HepG2 (cell line): ENCODE data around the gene SLC4A2. TPM values are rescaled to one million over a fixed set of nuclear protein-coding genes. Genes with fewer than 3 reads are reported as not detected.

Experiments used
- ATAD3A ChIP-seq: sonication (generic); formaldehyde crosslinking; IDR thresholded peaks from 2 replicates; pipeline ENCODE4 v1.4.0; 2020; ENCODE audit warnings: missing genetic modification reagents
- BATF2 ChIP-seq: sonication (generic); formaldehyde crosslinking; IDR thresholded peaks from 2 replicates; pipeline ENCODE4 v1.8.0; 2022; ENCODE audit warnings: mild to moderate bottlenecking, missing genetic modification reagents, moderate library complexity
- BRD4 ChIP-seq: sonication (generic); formaldehyde crosslinking; IDR thresholded peaks from 2 replicates; pipeline ENCODE4 v1.4.0; 2020; ENCODE audit warnings: missing genetic modification reagents
- CENPT ChIP-seq: sonication (generic); formaldehyde crosslinking; IDR thresholded peaks from 2 replicates; pipeline ENCODE4 v1.8.0; 2022; ENCODE audit warnings: low read depth, mild to moderate bottlenecking, moderate library complexity, missing genetic modification reagents
- GTF2F1 ChIP-seq: fragments of 150-350 bp; IDR thresholded peaks from 2 replicates; pipeline ENCODE4 v1.6.1; 2014; ENCODE audit warnings: low read length
- HCFC1 ChIP-seq: fragments of 150-350 bp; IDR thresholded peaks from 2 replicates; pipeline ENCODE4 v1.6.1; 2014; ENCODE audit warnings: low read depth, low read length
- HNRNPLL ChIP-seq: fragments of 200-400 bp; formaldehyde crosslinking; IDR thresholded peaks from 2 replicates; pipeline ENCODE4 v1.6.1; 2017; ENCODE audit warnings: mild to moderate bottlenecking, low read depth, low read length; ENCODE audit not compliant: poor library complexity, severe bottlenecking
- JARID2 ChIP-seq: sonication (generic); formaldehyde crosslinking; IDR thresholded peaks from 2 replicates; pipeline ENCODE4 v1.8.1; 2023; ENCODE audit warnings: missing genetic modification reagents, inconsistent platforms; ENCODE audit not compliant: insufficient replicate concordance
- KDM6A ChIP-seq: IDR thresholded peaks from 2 replicates; pipeline ENCODE4 v1.6.1; 2016; ENCODE audit warnings: low read depth
- MED8 ChIP-seq: sonication (generic); formaldehyde crosslinking; IDR thresholded peaks from 2 replicates; pipeline ENCODE4 v1.8.1; 2023; ENCODE audit warnings: mild to moderate bottlenecking, missing genetic modification reagents; ENCODE audit not compliant: insufficient replicate concordance
- MIER2 ChIP-seq: IDR thresholded peaks from 2 replicates; pipeline ENCODE4 v1.6.1; 2016; ENCODE audit warnings: missing biosample characterization, missing genetic modification reagents
- MYC ChIP-seq: sonication (generic); formaldehyde crosslinking; IDR thresholded peaks from 2 replicates; pipeline ENCODE4 v1.9.0; 2021; ENCODE audit warnings: missing genetic modification reagents, borderline replicate concordance
- SIN3B ChIP-seq: fragments of 150-350 bp; IDR thresholded peaks from 2 replicates; pipeline ENCODE4 v1.6.1; 2014; ENCODE audit warnings: low read length
- SKIL ChIP-seq: sonication (generic); formaldehyde crosslinking; IDR thresholded peaks from 2 replicates; pipeline ENCODE4 v1.8.0; 2022; ENCODE audit warnings: missing genetic modification reagents, mild to moderate bottlenecking, moderate library complexity, borderline replicate concordance
- SOX6 ChIP-seq, 2 experiments: fragments of 450-650 bp in 1 of 2; sonication (generic) in 1 of 2; formaldehyde crosslinking in 1 of 2; IDR thresholded peaks; 2 replicates each; pipeline versions ENCODE4 v1.4.0 to v1.6.1; 2017 to 2020; ENCODE audit warnings: antibody characterized with exemption in 1 of 2, mild to moderate bottlenecking in 1 of 2, missing genetic modification reagents in 1 of 2
- SP2 ChIP-seq: sonication (generic); formaldehyde crosslinking; IDR thresholded peaks from 2 replicates; pipeline ENCODE4 v1.5.1; 2020; ENCODE audit warnings: mild to moderate bottlenecking, missing genetic modification reagents
- STAT5B ChIP-seq: sonication (generic); formaldehyde crosslinking; IDR thresholded peaks from 2 replicates; pipeline ENCODE4 v1.4.0; 2020; ENCODE audit warnings: missing genetic modification reagents
- UBTF ChIP-seq: sonication (generic); formaldehyde crosslinking; IDR thresholded peaks from 2 replicates; pipeline ENCODE4 v1.4.0; 2020; ENCODE audit warnings: mild to moderate bottlenecking, missing genetic modification reagents
- ZBTB20 ChIP-seq: sonication (generic); formaldehyde crosslinking; IDR thresholded peaks from 2 replicates; pipeline ENCODE4 v1.8.1; 2023; ENCODE audit warnings: missing genetic modification reagents, low read depth, mild to moderate bottlenecking, borderline replicate concordance
- ZFP62 ChIP-seq: sonication (generic); formaldehyde crosslinking; IDR thresholded peaks from 2 replicates; pipeline ENCODE4 v1.4.0; 2020; ENCODE audit warnings: missing genetic modification reagents
- ZMYM4 ChIP-seq: sonication (generic); formaldehyde crosslinking; IDR thresholded peaks from 2 replicates; pipeline ENCODE4 v1.8.1; 2023; ENCODE audit warnings: mild to moderate bottlenecking, missing genetic modification reagents
- ZNF280D ChIP-seq: sonication (generic); formaldehyde crosslinking; IDR thresholded peaks from 2 replicates; pipeline ENCODE4 v1.5.1; 2020; ENCODE audit warnings: mild to moderate bottlenecking, missing genetic modification reagents
- ZNF501 ChIP-seq: sonication (generic); formaldehyde crosslinking; IDR thresholded peaks from 2 replicates; pipeline ENCODE4 v1.5.1; 2020; ENCODE audit warnings: mild to moderate bottlenecking, moderate library complexity, missing genetic modification reagents
- ZNF841 ChIP-seq: sonication (generic); formaldehyde crosslinking; IDR thresholded peaks from 2 replicates; pipeline ENCODE4 v1.8.1; 2023; ENCODE audit warnings: missing genetic modification reagents, borderline replicate concordance
- ZNF850 ChIP-seq: sonication (generic); formaldehyde crosslinking; conservative IDR thresholded peaks from 2 replicates; pipeline ENCODE4 v1.9.0; 2021; ENCODE audit warnings: mild to moderate bottlenecking, missing genetic modification reagents
- polyA plus RNA-seq, 8 experiments: library from polyadenylated mRNA; depleted of rRNA in 3 of 8; stranded (reverse) in 7 of 8; unstranded in 1 of 8; fragments of >200 nt; fragmentation: Illumina TruSeq in 4 of 8; extraction: Trizol in 4 of 8; gene quantifications; 2 replicates each; pipeline versions ENCODE4 v1.2.1 to v1.2.3, GENCODE V29; 2011 to 2016; ENCODE audit warnings: low read depth in 4 of 8, missing spikeins in 1 of 8, mixed read lengths in 1 of 8; ENCODE audit not compliant: insufficient read depth in 1 of 8
- total RNA-seq, 5 experiments: library from RNA; depleted of rRNA; stranded (reverse); fragments of >200 nt; fragmentation: Illumina TruSeq; extraction: Trizol; gene quantifications; 2 replicates each; pipeline ENCODE4 v1.2.3, GENCODE V29; 2016; ENCODE audit warnings: low read depth in 1 of 5

The SLC4A2 gene
- total and polyA plus RNA-seq, 2 of the 13 experiments (the other 11 are each of a cell fraction or from before 2014, with no cell fraction given) = 51.9 to 73.4 TPM

- TF ChIP-seq ATAD3A (CRISPR knock-in tag) = no peak
- TF ChIP-seq ZNF501 (CRISPR knock-in tag) = 0 out of 2 replicates have a peak, but pooled peaks have one; percentile 53
- TF ChIP-seq SOX6 (IDR thresholded peaks at IDR 0.05) = no peak
- no peak for TF ChIP-seq SOX6 (CRISPR knock-in tag; IDR thresholded peaks at IDR 0.05)
- 0 out of 2 replicates have a peak, but pooled peaks have one; percentile 26 for TF ChIP-seq SKIL (CRISPR knock-in tag)
- no peak for TF ChIP-seq HNRNPLL
- TF ChIP-seq BRD4 (CRISPR knock-in tag) = no peak
- TF ChIP-seq GTF2F1 = no peak
- no peak for TF ChIP-seq ZNF280D
- no peak; the same call in 1 of the 2 replicates for TF ChIP-seq SP2 (CRISPR knock-in tag)
- TF ChIP-seq UBTF = peak; percentile 76
- TF ChIP-seq ZBTB20 (CRISPR knock-in tag) = no peak
- TF ChIP-seq JARID2 = no peak
- no peak for TF ChIP-seq SIN3B
- no peak for TF ChIP-seq KDM6A (CRISPR knock-in tag)
- TF ChIP-seq STAT5B (CRISPR knock-in tag) = no peak
- TF ChIP-seq BATF2 (CRISPR knock-in tag) = no peak
- TF ChIP-seq MIER2 (CRISPR knock-in tag) = no peak
- peak; percentile 16 for TF ChIP-seq MED8 (CRISPR knock-in tag)
- TF ChIP-seq CENPT (CRISPR knock-in tag) = no peak
- no peak for TF ChIP-seq ZNF850
- TF ChIP-seq ZMYM4 (CRISPR knock-in tag) = no peak
- no peak for TF ChIP-seq MYC (CRISPR knock-in tag)
- no peak for TF ChIP-seq ZNF841 (CRISPR knock-in tag)
- no peak for TF ChIP-seq ZFP62
- TF ChIP-seq HCFC1 = no peak
Observed at GRCh38 chr7:151060113-151060415, 675 bp downstream of the SLC4A2 start (continued).
